Measurements from ENCODE around the gene CEP162. TPM values are rescaled to one million over a fixed set of nuclear protein-coding genes. Genes with fewer than 3 reads are reported as not detected.
"Not testable (repeated sequence)": the region's sequence is repeated elsewhere in the genome, so short reads cannot be mapped to it uniquely, and the experiment has no call there.

Gene CEP162
- total RNA-seq, 2 donors from 2014 or later = 4.5 to 13.1 TPM

GRCh38 chr6:84086545-84087429, 140.7 kb downstream of the CEP162 start:
- WGBS = 76% methylated on average over 6 of the region's 6 CpGs
- DNase-seq (ENCODE audit: low spot score) = no peak
- no peaks in the 10 kb centered on the region for H3K9me3 ChIP-seq
- intact Hi-C loops (cut with DNase I) = no loop called here
- H3K4me3 ChIP-seq = no peak overlapping the region
- no peaks in the 10 kb centered on the region for H3K27me3 ChIP-seq (replicated peaks; ENCODE audit: insufficient read depth)
- H3K27ac ChIP-seq = no peak overlapping the region
- TF ChIP-seq, protein P1, sequence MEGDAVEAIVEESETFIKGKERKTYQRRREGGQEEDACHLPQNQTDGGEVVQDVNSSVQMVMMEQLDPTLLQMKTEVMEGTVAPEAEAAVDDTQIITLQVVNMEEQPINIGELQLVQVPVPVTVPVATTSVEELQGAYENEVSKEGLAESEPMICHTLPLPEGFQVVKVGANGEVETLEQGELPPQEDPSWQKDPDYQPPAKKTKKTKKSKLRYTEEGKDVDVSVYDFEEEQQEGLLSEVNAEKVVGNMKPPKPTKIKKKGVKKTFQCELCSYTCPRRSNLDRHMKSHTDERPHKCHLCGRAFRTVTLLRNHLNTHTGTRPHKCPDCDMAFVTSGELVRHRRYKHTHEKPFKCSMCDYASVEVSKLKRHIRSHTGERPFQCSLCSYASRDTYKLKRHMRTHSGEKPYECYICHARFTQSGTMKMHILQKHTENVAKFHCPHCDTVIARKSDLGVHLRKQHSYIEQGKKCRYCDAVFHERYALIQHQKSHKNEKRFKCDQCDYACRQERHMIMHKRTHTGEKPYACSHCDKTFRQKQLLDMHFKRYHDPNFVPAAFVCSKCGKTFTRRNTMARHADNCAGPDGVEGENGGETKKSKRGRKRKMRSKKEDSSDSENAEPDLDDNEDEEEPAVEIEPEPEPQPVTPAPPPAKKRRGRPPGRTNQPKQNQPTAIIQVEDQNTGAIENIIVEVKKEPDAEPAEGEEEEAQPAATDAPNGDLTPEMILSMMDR (IDR thresholded peaks at IDR 0.05) = no peak
- TF ChIP-seq POLR2A (IDR thresholded peaks at IDR 0.05) = no peak
- TF ChIP-seq POLR2AphosphoS5 (IDR thresholded peaks at IDR 0.05) = no peak
- no peaks in the 10 kb centered on the region for H3K4me1 ChIP-seq (replicated peaks)
- H3K36me3 ChIP-seq = no peaks in the 10 kb centered on the region

- Histone ChIP-seq H3K27ac (no peak overlapping the region), H3K36me3 (no peaks in the 10 kb centered on the region), H3K4me3 (no peak overlapping the region), H3K9me3 (no peaks in the 10 kb centered on the region), H3K4me1 (replicated peaks) (no peaks in the 10 kb centered on the region), H3K27me3 (replicated peaks; ENCODE audit: insufficient read depth) (no peaks in the 10 kb centered on the region)
- WGBS = 72% methylated on average over 1 of the region's 1 CpG
- DNase-seq (ENCODE audit: low spot score) = no peak
- intact Hi-C loops (cut with DNase I) = no loop called here
- TF ChIP-seq, protein P1 (IDR thresholded peaks at IDR 0.05) = no peak
- TF ChIP-seq POLR2AphosphoS5 (IDR thresholded peaks at IDR 0.05) = no peak
- TF ChIP-seq POLR2A (IDR thresholded peaks at IDR 0.05) = no peak
These were observed 141.4 kb downstream of the CEP162 start for GRCh38 chr6:84086056-84086455.

- H3K27me3 ChIP-seq (replicated peaks; ENCODE audit: insufficient read depth); H3K27ac ChIP-seq; H3K9me3 ChIP-seq; DNase-seq (ENCODE audit: low spot score); H3K4me3 ChIP-seq; H3K36me3 ChIP-seq; H3K4me1 ChIP-seq (replicated peaks); intact Hi-C loops (cut with DNase I): not testable (repeated sequence)
These were observed 142.7 kb downstream of the CEP162 start for GRCh38 chr6:84084705-84085104.

GRCh38 chr6:84082689-84083265, 144.7 kb downstream of the CEP162 start:
- Histone ChIP-seq H3K36me3 (no peaks in the 10 kb centered on the region), H3K9me3 (no peaks in the 10 kb centered on the region), H3K27me3 (replicated peaks; ENCODE audit: insufficient read depth) (no peaks in the 10 kb centered on the region), H3K4me1 (replicated peaks) (no peaks in the 10 kb centered on the region), H3K4me3 (no peak overlapping the region), H3K27ac (no peak overlapping the region)
- 62% methylated on average over 11 of the region's 11 CpGs for WGBS
- intact Hi-C loops (cut with DNase I) = no loop called here
- TF ChIP-seq POLR2AphosphoS5 (IDR thresholded peaks at IDR 0.05) (no peak), POLR2A (IDR thresholded peaks at IDR 0.05) (no peak)
- TF ChIP-seq, protein P1 (IDR thresholded peaks at IDR 0.05) = no peak
- DNase-seq (ENCODE audit: low spot score) = no peak

DNA sequence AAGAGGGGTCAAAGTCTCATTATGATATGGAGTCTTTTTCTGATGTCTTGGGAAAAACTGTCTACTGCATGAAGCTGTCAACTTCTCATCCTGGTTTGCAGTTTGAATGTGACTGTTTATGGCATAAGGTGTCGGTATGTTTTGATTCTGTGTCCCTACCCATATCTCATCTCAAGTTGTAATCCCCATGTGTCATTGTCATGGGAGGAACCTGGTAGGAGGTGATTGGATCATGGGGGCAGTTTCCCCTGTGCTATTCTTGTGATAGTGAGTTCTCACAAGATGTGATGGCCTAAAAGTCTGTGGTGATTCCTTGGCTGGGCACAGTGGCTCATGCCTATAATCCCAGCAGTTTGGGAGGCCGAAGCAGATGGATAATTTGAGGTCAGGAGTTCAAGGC, 146.2 kb downstream of the CEP162 start:
- no peak for TF ChIP-seq POLR2AphosphoS5 (IDR thresholded peaks at IDR 0.05)
- TF ChIP-seq, protein P1 (IDR thresholded peaks at IDR 0.05) = no peak
- H3K27ac ChIP-seq = no peak overlapping the region
- no peaks in the 10 kb centered on the region for H3K9me3 ChIP-seq
- no peaks in the 10 kb centered on the region for H3K27me3 ChIP-seq (replicated peaks; ENCODE audit: insufficient read depth)
- H3K4me3 ChIP-seq = no peak overlapping the region
- 95% methylated on average over 2 of the region's 2 CpGs for WGBS
- H3K36me3 ChIP-seq = no peaks in the 10 kb centered on the region
- DNase-seq (ENCODE audit: low spot score) = no peak
- no peaks in the 10 kb centered on the region for H3K4me1 ChIP-seq (replicated peaks)
- intact Hi-C loops (cut with DNase I) = no loop called here
